Heart left ventricle (tissue), 13 donors: ENCODE data around the gene SZRD1.

ENCODE experiments used
- CTCF ChIP-seq, 12 donors: fragments of 200-600 bp; sonication (generic) in 4 of 12; IDR thresholded peaks; one replicate each; pipeline versions ENCODE4 v1.5.0 to v1.8.0; 2018 to 2022; ENCODE audit warnings: antibody characterized with exemption in 12 of 12, mild to moderate bottlenecking in 5 of 12
- POLR2A ChIP-seq, 2 donors: fragments of 450-650 bp; IDR thresholded peaks; one replicate each; pipeline ENCODE4 v1.6.1; 2017; ENCODE audit warnings: antibody characterized with exemption in 2 of 2, mild to moderate bottlenecking in 2 of 2, moderate library complexity in 2 of 2
- donor health status: ischemic (EF 13 %, LVEDD 7.1; RV severe dilation, severe dysfunction).
- donor health status: DM: no; HTN: yes; CAD: no.
- donor health status: DM: no; HTN: no; CAD: no.
- donor health status: ischemic (EF 25% LVEDD 6.9; RV normal size, moderate dysfunction).
- donor health status: ischemic (EF 25% LVEDD 5.7; RV mildly dilated, moderate dysfunction).
- donor health status: ischemic (EF 35%, LVEDD 5.7; RV mildly dilated, moderate dysfunction).
- donor health status: nonischemic (EF 11% LVEDD 7.7; RV severe dilation, severe dysfunction).
- donor health status: DM: yes; HTN: yes; CAD: no.
- donor health status: PGD.
- donor health status: ischemic (EF 29% LVEDD 5.4; RV normal size, mild dysfunction).
- donor health status: nonischemic (EF 23%, LVEDD 6.1; RV moderate dilation, normal function).

GRCh38 chr1:16391411-16391810, 24.4 kb downstream of the SZRD1 start:
- TF ChIP-seq CTCF (IDR thresholded peaks at IDR 0.05) (no peak), POLR2A (IDR thresholded peaks at IDR 0.05) (no peak)
